ENCODE results near the gene DPEP3. TPM values are rescaled to one million over a fixed set of nuclear protein-coding genes. Genes with fewer than 3 reads are reported as not detected.

Gene DPEP3
- total and polyA plus RNA-seq, 7 donors: 0.10 to 0.45 (median 0.17) TPM; not detected in 2

GRCh38 chr16:67988675-67989074 lies 8.4 kb upstream of the DPEP3 start:
- peaks cover 0 to 8% of the 10 kb centered on the region in 2 donors for H3K36me3 ChIP-seq (ENCODE audit: insufficient read depth in 1 of 2, low read depth in 1 of 2)
- H3K4me1 ChIP-seq: peaks cover 80% of the 10 kb centered on the region
- no peak for TF ChIP-seq CTCF (IDR thresholded peaks at IDR 0.05)
- peak overlapping the region; percentile 97 for H3K27ac ChIP-seq
- intact Hi-C loops (cut with DNase I): loop anchor here in 1 of 2 donors (2.0 kb wide), 1 partner anchor 52 kb away; no protein-coding TSS in a partner anchor
- DNase-seq: no peak
- no peaks in the 10 kb centered on the region for H3K9me3 ChIP-seq
- H3K4me3 ChIP-seq: peak overlapping the region; percentile 70
- ATAC-seq: peak in 2 of 4 donors; percentile 9 to 16
- H3K27me3 ChIP-seq (ENCODE audit: insufficient read depth in 3 of 3, low read length in 2 of 3): no peaks in the 10 kb centered on the region
- whole genome bisulfite sequencing, 3 donors: 67 to 81% (median 67%) methylated on average over 3 of the region's 3 CpGs

GRCh38 chr16:67987460-67988160 lies 7.3 kb upstream of the DPEP3 start:
- Histone ChIP-seq H3K4me3 (peak overlapping the region; percentile 70), H3K27ac (peak overlapping the region; percentile 97), H3K36me3 (ENCODE audit: insufficient read depth in 1 of 2, low read depth in 1 of 2) (peaks cover 0 to 8% of the 10 kb centered on the region in 2 donors), H3K27me3 (ENCODE audit: insufficient read depth in 3 of 3, low read length in 2 of 3) (no peaks in the 10 kb centered on the region), H3K4me1 (peaks cover 78% of the 10 kb centered on the region), H3K9me3 (no peaks in the 10 kb centered on the region)
- 15 to 25% (median 15%) methylated on average over 11 of the region's 11 CpGs for WGBS, 3 donors
- TF ChIP-seq CTCF (IDR thresholded peaks at IDR 0.05): no peak
- peak; percentile 59 to 84 for DNase-seq
- intact Hi-C loops (cut with DNase I): loop anchor here (2.0 kb wide), 2 partner anchors 21 to 53 kb away; no protein-coding TSS in a partner anchor
- ATAC-seq: peak; percentile 81 to 87 (median 86)

- intact Hi-C loops (cut with DNase I): loop anchor here in 1 of 2 donors (2.0 kb wide), 1 partner anchor 20 kb away; no protein-coding TSS in a partner anchor
- no peak for TF ChIP-seq CTCF (IDR thresholded peaks at IDR 0.05)
- Histone ChIP-seq H3K4me1 (peaks cover 74% of the 10 kb centered on the region), H3K9me3 (no peaks in the 10 kb centered on the region), H3K27me3 (ENCODE audit: insufficient read depth in 3 of 3, low read length in 2 of 3) (no peaks in the 10 kb centered on the region), H3K36me3 (ENCODE audit: insufficient read depth in 1 of 2, low read depth in 1 of 2) (peaks cover 0 to 8% of the 10 kb centered on the region in 2 donors), H3K4me3 (peak overlapping the region; percentile 70), H3K27ac (peak overlapping the region; percentile 97)
- DNase-seq (no peak), ATAC-seq (peak; percentile 3 to 7 (median 6))
- 50 to 59% (median 53%) methylated on average over 5 of the region's 5 CpGs for WGBS, 3 donors
Measured at GRCh38 chr16:67986949-67987348, 6.7 kb upstream of the DPEP3 start.

- Histone ChIP-seq H3K4me3 (no peak overlapping the region), H3K9me3 (no peaks in the 10 kb centered on the region), H3K27ac (no peak overlapping the region), H3K27me3 (ENCODE audit: insufficient read depth in 3 of 3, low read length in 2 of 3) (no peaks in the 10 kb centered on the region), H3K4me1 (peaks cover 34% of the 10 kb centered on the region), H3K36me3 (ENCODE audit: insufficient read depth in 1 of 2, low read depth in 1 of 2) (no peaks in the 10 kb centered on the region)
- DNase-seq: no peak
- 72 to 83% (median 81%) methylated on average over 49 of the region's 49 CpGs for WGBS, 3 donors
- intact Hi-C loops (cut with DNase I): no loop called here
- no peak for ATAC-seq
- TF ChIP-seq CTCF (IDR thresholded peaks at IDR 0.05): no peak
Measured at GRCh38 chr16:67982011-67982696, 1.9 kb upstream of the DPEP3 start.
